ENCODE results near the gene EPHA8. TPM values are rescaled to one million over a fixed set of nuclear protein-coding genes. Genes with fewer than 3 reads are reported as not detected.

The EPHA8 gene
- total RNA-seq, 2 donors from 2014 or later = not detected

- DNase-seq (ENCODE audit: low spot score) = no peak
- intact Hi-C loops (cut with DNase I) = no loop called here
Observed at GRCh38 chr1:22582661-22583635, 19.7 kb downstream of the EPHA8 start.

DNA sequence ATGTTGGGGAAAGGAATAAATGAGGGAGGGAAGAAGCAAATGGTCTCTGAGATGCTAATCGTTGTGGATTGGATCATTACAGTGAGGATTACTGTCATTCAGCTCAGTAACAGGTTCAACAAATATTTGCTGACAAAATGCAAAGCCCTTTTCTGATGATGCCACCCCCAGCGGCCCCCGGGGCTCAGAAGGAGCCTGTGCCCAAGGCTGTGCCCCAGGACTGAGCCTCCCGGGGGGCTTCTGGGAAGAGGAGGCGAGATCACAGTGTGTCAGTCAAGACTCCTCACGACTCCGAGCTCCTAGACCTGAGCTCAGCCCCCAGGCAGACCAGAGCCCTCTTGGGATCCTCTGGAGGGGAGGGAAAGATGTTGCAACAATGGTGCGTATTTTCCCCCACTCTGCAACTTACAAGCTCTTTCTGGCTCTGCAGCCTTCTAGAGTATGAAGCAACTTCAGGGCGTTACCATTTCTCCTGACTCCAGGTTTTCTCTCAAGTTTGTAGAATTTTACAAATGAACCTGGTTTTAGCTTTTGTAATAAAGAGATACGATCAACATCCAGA lies 20.8 kb downstream of the EPHA8 start:
- intact Hi-C loops (cut with DNase I) = no loop called here
- no peak for DNase-seq (ENCODE audit: low spot score)

DNA sequence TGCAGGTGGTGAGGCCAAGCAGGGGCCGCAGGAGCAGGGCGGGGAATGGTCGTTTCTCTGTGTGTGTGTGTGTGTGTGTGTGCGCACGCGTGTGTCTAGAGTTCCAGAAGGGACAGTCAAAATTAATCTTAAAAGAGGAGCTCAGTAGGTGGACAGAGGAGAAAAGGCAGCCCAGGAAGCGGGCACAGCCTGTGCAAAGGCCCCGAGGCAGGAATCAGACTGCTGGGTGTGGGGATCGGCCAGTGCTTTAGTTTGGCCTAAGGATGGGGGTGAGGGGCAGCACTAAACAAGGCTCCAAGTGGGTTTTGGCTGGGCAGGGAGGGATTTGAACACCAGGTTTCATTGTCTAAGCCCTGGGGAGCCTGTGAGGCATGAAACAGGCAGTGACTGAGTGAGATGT lies 21.7 kb downstream of the EPHA8 start:
- intact Hi-C loops (cut with DNase I) = no loop called here
- DNase-seq (ENCODE audit: low spot score) = no peak

GRCh38 chr1:22585471-22585870 lies 22.2 kb downstream of the EPHA8 start:
- intact Hi-C loops (cut with DNase I) = no loop called here

DNA sequence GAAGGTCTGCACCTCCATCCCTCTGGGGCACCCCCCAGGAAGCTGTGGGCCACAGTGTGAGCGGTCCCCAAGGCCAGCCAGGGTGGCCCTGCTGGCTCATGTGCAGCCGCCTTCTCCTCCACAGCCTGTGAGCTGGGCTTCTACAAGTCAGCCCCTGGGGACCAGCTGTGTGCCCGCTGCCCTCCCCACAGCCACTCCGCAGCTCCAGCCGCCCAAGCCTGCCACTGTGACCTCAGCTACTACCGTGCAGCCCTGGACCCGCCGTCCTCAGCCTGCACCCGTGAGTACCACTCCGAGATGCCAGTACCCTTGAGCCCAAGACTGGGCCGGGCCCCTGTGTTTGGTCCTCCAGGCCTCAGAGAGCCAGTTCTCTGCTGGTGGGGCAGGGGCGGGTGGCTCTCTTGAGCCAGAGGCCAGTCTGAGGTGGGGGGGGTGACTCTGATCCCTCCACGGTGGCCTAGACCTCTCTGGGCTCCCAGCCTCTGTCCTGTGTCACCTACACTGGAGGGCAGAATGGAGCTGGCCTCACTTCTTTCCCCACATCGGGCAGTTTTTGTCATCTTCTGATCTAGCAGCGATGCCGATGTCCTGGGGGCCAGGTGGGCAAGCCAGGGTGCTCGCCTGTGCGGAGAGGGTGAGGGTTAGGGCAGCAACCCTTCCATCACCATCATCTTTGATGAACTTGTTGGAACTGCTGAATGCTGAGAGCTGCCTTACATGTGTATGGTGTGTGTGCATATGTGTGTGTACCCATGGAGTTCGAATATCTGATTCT lies 23.3 kb downstream of the EPHA8 start:
- intact Hi-C loops (cut with DNase I) = no loop called here
- no peak for DNase-seq (ENCODE audit: low spot score)

More at GRCh38 chr1:22585471-22585870, 22.2 kb downstream of the EPHA8 start:
- DNase-seq (ENCODE audit: low spot score) = no peak

GRCh38 chr1:22587247-22587646 lies 24.0 kb downstream of the EPHA8 start:
- intact Hi-C loops (cut with DNase I) = no loop called here
- no peak for DNase-seq (ENCODE audit: low spot score)

DNA sequence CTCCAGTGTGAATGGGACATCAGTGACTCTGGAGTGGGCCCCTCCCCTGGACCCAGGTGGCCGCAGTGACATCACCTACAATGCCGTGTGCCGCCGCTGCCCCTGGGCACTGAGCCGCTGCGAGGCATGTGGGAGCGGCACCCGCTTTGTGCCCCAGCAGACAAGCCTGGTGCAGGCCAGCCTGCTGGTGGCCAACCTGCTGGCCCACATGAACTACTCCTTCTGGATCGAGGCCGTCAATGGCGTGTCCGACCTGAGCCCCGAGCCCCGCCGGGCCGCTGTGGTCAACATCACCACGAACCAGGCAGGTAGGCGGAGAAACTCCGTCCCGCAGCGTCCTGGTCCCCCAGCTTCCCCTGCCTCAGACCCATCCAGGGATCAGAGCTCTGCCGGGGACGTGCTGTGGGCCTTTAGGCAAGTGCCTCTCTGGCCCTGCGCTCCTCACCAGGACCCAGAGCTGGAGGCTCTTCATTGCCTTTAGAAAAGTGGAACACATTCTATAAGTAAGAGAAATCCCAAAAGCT lies 25.7 kb downstream of the EPHA8 start:
- DNase-seq (ENCODE audit: low spot score) = no peak
- intact Hi-C loops (cut with DNase I) = no loop called here

DNA sequence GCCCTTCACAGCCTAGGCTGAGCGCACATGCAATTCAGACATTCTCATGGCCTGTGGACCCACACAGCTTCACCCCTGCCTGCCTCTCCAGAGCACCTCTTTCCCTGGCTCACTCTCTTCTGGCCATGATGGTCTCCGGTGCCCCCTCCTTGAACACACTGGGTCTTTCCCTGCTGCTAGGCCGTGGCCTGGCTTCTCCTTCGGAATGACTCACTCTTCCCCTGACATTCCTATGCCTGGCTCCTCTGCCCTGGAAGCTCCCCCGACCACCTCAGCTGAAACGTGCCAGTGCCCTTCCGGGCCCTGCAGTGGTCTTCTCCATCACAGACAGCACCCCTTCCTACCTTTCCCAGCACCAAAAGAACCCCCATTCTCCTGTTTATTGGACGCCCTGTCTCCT lies 28.3 kb downstream of the EPHA8 start:
- intact Hi-C loops (cut with DNase I) = no loop called here
- no peak for DNase-seq (ENCODE audit: low spot score)

DNA sequence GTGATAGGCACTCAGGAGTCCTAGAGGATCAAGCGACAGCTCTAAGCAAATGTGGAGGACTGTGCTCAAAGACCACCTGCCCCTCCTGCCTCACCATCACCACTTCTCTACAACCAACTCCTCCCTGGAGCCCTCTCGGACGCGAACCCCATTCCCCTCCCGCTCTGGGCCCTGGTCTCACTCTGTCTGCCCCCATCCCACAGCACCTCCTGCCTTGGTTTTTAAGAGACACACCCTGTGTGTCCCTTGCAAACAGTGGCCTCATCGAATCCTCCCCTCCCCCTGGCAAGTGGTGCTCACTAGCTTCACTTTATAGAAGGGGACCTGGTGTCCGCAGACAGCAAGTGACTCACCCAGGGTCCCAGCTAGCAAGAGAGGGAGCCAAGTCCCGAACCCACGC lies 28.8 kb downstream of the EPHA8 start:
- intact Hi-C loops (cut with DNase I) = no loop called here
- no peak for DNase-seq (ENCODE audit: low spot score)

GRCh38 chr1:22592919-22593790 lies 29.9 kb downstream of the EPHA8 start:
- DNase-seq (ENCODE audit: low spot score) = no peak
- intact Hi-C loops (cut with DNase I) = loop anchor here in 1 of 2 donors (1.0 kb wide), 1 partner anchor 45 kb away; no protein-coding TSS in a partner anchor

- no peak for DNase-seq (ENCODE audit: low spot score)
- intact Hi-C loops (cut with DNase I) = no loop called here
Observed at GRCh38 chr1:22594396-22594795, 31.1 kb downstream of the EPHA8 start.

DNA sequence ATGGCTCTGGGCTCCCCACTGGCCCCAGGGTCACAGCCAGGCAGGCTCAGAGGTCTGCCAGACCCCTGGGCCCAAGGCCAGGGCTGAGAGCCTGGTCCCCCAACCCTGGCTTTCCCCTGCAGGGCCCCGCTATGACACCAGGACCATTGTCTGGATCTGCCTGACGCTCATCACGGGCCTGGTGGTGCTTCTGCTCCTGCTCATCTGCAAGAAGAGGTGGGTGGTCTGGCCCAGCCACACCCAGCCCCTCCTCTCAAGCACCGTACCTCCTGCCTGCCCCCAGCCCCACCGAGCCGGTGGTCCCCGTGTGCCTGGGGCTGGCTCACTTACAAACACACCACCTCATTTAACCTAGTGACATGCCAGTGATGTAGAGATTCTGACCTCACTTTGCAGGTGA lies 31.8 kb downstream of the EPHA8 start:
- no peak for DNase-seq (ENCODE audit: low spot score)
- intact Hi-C loops (cut with DNase I) = no loop called here

- intact Hi-C loops (cut with DNase I) = no loop called here
Observed at GRCh38 chr1:22597301-22597965, 34.1 kb downstream of the EPHA8 start.

GRCh38 chr1:22597996-22598395 lies 34.7 kb downstream of the EPHA8 start:
- DNase-seq (ENCODE audit: low spot score) = no peak
- intact Hi-C loops (cut with DNase I) = no loop called here

More at GRCh38 chr1:22597301-22597965, 34.1 kb downstream of the EPHA8 start:
- no peak for DNase-seq (ENCODE audit: low spot score)

DNA sequence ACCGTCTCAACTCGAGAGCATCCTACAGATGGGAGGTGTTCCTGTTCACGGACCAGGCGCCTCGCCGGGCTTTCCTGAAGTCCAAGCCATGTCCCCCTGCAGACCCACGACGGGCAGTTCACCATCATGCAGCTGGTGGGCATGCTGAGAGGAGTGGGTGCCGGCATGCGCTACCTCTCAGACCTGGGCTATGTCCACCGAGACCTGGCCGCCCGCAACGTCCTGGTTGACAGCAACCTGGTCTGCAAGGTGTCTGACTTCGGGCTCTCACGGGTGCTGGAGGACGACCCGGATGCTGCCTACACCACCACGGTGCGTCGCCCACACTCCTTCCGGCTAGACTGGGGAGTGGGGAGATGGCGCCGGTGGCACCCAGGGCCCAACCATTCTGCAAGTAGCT lies 35.4 kb downstream of the EPHA8 start:
- intact Hi-C loops (cut with DNase I) = no loop called here

DNA sequence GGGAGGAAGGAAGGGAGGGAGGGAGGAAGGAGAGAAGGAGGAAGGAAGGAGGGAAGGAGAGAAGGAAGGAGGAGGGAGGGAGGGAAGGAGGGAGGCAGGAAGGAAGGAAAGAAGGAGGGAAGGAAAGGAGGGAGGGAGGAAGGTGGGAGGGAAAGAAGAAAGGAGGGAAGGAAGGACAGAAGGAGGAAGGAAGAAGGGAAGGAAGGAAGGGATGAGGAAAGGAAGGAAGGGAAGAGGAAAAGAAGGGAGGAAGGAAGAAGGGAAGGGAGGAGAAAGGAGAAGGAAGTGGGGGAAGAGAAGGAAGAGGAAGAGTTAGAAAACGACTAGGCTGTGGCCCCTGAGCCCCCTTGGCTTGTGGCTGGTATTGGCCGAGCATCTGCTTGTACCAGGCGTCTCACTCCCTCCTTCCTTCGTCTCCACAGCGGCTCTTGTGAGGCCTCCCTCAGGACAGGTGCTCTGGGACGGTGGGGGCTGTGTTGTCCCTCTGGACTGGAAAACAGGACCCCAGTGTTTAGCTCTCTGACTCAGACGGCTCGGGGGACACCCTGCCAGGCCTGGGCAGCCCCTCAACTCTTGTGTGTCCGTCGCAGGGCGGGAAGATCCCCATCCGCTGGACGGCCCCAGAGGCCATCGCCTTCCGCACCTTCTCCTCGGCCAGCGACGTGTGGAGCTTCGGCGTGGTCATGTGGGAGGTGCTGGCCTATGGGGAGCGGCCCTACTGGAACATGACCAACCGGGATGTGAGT lies 37.0 kb downstream of the EPHA8 start:
- no peak for DNase-seq (ENCODE audit: low spot score)
- intact Hi-C loops (cut with DNase I) = no loop called here

More for the DNA sequence above, 35.4 kb downstream of the EPHA8 start:
- no peak for DNase-seq (ENCODE audit: low spot score)

- no peak for DNase-seq (ENCODE audit: low spot score)
- intact Hi-C loops (cut with DNase I) = no loop called here
Observed at GRCh38 chr1:22600817-22601605, 37.7 kb downstream of the EPHA8 start.
